Hepatic stellate cell (primary cell): ENCODE results near the gene KIF26A.
"Not testable (repeated sequence)": the region's sequence is repeated elsewhere in the genome, so short reads cannot be mapped to it uniquely, and the experiment has no call there.

Experiments
- DNase-seq: peaks from one replicate; pipeline ENCODE4 v3.0.0; 2011; ENCODE audit warnings: low spot score

Gene KIF26A

GRCh38 chr14:104192146-104192882 is 53.9 kb downstream of the KIF26A start:
- DNase-seq = no peak

DNA sequence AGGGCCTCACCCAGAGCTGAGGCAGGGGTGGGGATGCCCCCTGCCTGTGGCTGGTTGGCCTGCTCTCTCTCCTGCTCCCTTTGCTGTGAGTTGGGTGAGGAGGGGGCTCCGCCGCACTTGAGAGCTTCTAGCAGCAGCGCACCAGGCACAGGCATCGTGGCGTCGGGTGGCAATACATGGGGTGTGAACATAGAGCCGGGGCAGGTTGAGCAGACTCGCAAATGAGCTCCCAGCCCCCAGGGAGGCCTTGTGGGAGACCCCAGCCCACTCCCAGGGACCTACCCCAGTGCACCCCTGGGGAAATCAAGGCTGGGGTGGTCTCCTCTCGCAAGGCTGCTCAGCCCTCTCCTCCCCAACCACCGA is 54.5 kb downstream of the KIF26A start:
- DNase-seq = no peak

DNA sequence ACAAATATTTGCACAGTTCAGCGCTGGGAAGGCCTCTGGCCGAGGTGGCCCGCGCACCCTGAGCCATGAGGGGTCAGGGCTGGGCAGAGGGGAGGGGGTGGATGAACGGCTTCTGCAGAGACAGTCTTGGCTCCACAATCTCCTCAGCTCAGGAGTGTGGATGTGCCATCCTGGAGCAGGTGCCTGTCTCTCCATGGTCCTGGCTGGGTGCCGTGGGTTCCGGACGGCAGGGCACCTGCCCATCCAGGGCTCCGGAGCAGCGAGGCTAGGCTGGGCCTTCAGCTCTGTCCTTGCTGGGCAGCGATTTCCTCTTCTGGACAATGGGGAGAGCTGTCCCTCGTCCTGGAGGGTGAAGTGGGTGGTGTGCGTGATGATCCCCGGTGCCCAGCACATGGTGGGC is 55.6 kb downstream of the KIF26A start:
- DNase-seq = no peak

DNA sequence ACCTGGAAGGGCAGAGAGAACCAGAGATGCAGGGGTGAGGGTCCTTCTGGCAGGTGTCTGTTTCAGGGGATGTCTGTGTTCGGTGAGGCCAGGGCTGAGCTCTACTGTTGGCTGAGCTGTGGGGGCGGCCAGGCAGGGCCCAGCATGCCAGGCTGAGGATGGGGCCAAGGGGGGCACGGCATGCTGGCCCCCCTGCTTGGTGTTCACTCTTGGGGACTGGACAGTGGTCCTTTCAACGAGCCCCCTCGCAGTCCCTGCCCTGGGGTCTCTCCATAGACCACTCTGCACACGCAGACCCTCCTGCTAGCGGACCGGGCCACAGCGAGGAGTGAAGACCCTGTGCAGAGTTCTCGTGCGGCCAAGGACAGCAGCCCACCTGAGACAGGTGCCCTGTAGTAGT is 56.3 kb downstream of the KIF26A start:
- no peak for DNase-seq

DNA sequence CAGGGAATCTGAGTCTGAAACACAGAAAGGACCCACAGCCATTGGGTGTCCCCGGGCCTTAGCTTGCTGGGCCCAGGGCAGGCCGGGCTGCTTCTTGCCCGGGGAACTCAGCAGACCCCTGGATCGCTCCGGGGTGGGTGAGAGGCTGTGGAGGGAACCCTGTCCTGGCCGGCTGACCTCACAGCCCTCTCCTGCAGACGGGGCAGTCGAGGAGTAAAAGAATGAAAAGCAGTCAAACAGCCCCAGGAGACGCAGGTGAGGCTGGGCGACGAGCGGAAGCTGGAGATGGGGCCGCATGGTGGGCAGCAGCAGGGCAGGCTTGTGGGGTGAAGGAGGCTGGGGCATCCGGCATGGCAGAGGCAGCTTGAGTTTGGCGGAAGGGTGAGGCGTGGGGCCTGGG is 57.0 kb downstream of the KIF26A start:
- no peak for DNase-seq

GRCh38 chr14:104195878-104196277 is 57.5 kb downstream of the KIF26A start:
- DNase-seq = no peak

DNA sequence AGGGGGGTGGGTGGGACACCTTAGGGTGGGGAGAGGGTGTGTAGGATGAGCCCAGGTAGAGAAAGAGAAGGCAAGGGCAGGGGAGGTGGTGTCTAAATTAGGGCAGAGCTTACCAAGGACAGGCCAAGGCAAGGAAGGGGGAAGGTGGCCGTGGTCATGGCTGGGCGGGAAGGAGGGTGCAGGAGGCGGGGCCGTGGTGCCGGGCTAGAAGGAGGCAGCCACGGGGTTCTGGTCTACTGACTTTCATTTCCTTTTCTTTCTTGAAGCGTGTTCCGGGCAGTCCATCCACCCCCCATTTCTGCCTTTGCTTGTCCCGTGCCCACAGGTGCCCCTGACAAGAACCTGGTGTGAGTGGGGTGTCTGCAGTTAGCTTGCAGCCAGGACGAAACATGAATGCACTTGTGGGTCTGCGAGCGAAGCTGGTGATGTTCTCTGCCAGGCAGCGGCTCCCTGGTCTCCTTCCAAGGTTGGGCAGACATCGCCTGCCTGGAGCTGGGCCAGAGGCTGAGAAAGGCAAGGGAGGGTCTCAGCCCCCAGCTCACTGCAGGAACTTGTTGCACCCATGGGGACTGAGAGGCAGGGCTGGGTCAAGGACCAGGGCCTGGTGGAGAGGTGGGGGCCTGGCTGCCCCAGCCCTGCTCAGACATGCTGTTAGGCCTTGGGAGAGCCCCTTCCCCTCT is 58.2 kb downstream of the KIF26A start:
- DNase-seq = no peak

- no peak for DNase-seq
Observed at GRCh38 chr14:104197449-104198247, 59.3 kb downstream of the KIF26A start.

- DNase-seq = no peak
Observed at GRCh38 chr14:104199266-104199895, 61.0 kb downstream of the KIF26A start.

DNA sequence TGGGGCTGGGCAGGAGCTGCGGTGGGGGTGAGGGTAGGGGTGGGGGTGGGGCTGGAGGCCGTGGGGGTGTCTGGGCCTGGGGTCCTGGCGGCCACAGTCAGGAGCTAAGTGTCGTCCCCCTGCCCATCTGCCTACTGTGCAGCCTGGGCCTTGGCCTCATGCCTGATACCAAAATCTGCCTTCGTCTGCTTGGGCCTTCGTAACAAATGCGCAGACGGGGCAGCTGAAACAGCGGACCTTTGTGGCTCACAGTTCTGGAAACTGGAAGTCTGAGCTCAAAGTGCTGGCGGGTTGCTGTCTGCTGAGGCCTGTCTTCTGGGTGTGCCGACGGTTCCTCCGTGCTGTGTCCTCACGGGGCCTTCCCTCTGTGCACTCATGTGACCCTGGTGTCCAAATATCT is 61.7 kb downstream of the KIF26A start:
- DNase-seq = no peak

DNA sequence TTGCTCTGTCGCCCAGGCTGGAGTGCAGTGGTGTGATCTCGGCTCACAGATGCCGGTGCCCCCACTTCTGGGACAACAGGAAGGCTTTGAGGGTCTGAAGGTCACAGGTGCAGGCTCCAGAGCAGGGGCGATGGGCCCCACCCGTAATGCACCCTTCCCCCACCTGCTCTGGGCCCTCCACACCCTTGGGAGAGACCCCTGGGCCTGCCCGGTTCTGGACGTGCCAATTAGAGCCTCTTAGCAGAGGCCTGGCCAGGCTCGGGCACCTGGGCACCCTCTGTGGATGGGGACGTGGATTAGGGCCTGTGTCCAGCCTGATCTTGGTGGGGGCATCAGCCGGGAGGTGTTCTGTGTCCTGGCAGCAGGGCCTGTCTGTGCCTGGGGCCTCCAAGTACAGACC is 62.2 kb downstream of the KIF26A start:
- no peak for DNase-seq

GRCh38 chr14:104201063-104201462 is 62.7 kb downstream of the KIF26A start:
- DNase-seq = no peak

DNA sequence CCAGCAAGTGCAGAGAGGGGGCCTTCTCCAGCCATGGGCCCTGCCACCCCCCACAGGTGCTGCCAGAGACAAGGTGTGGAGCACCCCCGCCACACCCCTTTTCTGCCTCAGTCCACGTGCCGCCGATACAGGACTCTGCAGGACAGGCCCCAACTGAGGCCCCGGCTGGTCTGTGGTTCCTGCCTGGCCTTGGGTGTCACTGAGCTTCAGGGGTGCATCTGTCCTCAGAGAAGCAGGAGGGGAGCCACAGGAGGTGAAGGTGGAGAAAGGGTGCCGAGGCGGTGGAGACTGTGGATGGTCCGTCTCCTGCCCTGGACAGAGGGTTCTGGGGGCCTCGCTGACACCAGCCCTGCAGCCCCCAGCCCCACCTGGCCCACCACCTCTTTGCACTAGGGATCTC is 63.1 kb downstream of the KIF26A start:
- no peak for DNase-seq

GRCh38 chr14:104202259-104203070 is 64.1 kb downstream of the KIF26A start:
- no peak for DNase-seq

- no peak for DNase-seq
Observed at GRCh38 chr14:104203071-104203425, 64.7 kb downstream of the KIF26A start.

DNA sequence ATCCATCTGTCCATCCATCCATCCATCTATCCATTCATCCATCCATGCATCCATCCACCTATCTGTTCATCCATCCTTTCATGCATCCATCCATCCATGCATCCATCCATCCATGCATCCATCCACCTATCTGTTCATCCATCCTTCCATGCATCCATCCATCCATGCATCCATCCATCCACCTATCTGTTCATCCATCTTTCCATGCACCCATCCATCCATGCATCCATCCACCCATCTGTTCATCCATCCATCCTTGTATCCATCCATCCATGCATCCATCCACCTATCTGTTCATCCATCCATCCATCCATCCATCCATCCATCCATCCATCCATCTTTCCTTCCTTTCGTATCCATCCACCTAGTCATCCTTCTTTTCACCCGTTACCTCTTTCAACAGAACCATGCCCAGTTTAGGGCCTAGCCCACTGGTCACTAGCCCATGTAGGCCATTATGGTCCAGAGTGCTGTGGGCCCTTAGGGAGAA is 66.3 kb downstream of the KIF26A start:
- no peak for DNase-seq

DNA sequence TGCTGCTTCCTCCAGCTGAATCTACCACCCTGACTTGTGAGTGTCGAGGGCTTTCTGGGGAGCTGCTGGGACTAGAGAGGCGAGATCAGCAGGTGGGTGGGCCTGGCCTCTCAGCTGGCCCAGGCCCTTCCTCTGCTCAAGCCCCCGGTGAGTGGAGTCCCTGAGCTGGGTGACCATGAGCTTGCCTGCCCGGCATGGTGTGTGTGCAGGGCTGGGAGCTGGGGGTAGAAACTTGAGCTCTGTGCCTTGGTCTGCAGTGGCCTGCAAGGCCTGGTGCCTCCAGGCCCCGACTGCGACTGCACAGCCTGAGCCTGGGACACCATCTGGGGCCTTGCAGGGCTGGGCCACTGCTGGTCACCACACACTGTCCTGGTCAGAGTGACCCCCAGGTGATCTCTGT is 67.4 kb downstream of the KIF26A start:
- DNase-seq = no peak

DNA sequence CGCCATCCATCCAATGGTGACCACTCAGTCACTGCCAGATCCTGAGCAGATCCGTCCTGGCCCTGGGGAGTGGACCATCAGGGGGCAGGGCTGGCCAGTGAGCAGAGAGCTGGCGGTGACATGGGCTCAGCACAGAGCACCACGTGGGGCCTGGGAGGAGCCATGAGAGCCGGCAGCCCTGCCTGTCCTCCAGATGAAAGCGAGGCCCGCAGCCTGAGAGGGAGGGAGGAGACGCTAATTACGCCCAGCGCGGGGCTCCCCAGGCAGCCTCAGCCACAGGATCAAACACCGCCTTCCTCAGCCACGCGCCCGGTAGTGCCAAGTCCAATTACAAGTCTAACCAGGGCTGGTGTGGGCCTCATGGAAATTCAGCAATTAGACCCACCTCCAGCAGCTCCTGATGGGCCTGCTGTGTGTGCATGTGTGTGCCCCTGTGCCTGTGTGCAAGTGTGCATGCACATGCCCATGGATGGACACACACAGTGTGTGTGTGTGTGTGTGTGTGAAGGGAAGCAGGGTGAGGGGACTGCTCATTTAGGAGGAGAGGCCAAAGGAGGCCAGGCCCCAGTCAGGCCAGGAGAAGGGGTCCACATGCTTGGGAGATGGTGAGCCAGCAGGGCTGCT is 68.0 kb downstream of the KIF26A start:
- no peak for DNase-seq

- DNase-seq = no peak
Observed at GRCh38 chr14:104207142-104208014, 69.0 kb downstream of the KIF26A start.

GRCh38 chr14:104208015-104208295 is 69.6 kb downstream of the KIF26A start:
- not testable (repeated sequence) for DNase-seq
